NCI-H2029 (cell line): ENCODE data around the gene SLC26A5.
"Not testable (repeated sequence)": the region's sequence is repeated elsewhere in the genome, so short reads cannot be mapped to it uniquely, and the experiment has no call there.

ENCODE experiments used
- DNase-seq: peaks from one replicate; lab custom pipeline; 2025; lab: John Stamatoyannopoulos, UW

Gene SLC26A5

DNA sequence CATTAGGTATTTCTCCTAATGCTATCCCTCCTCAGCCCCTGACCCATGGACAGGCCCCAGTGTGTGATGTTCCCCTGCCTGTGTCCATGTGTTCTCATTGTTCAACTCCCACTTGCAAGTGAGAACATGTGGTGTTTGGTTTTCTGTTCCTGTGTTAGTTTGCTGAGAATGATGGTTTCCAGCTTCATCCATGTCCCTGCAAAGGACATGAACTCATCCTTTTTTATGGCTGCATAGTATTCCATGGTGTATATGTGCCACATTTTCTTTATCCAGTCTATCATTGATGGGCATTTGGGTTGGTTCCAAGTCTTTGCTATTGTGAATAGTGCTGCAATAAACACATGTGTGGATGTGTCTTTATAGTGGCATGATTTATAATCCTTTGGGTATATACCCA, 46.3 kb downstream of the SLC26A5 start:
- not testable (repeated sequence) for DNase-seq

DNA sequence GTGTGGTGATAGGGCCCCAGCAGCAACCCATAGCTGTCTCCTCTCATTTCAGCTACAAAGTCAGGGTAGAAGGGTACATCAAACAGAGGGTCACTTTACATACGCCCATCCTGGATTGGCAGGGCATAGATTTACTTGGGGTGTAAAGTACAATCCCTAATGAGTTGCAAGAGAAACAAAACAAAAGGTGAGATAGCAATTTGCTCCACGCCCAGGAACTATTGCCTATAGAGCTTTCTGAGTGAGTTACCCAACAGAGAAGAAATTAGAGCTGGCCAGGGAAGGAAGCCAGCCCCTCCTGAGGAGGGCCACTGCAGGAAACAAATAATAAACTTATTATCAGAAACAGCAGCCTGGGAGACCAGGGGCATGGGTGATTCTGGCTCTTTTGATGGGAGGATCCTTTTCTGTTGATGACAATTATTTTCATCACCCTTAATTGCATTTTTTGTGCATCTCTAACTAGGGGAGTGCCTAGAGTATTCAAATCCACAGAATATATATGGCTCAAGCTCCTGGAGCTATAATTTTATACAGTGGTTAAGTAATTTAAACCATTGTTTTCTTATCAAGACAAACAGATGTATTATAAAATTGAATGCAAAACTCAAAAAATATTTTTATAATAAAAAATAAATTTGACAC, 47.4 kb downstream of the SLC26A5 start:
- no peak for DNase-seq

DNA sequence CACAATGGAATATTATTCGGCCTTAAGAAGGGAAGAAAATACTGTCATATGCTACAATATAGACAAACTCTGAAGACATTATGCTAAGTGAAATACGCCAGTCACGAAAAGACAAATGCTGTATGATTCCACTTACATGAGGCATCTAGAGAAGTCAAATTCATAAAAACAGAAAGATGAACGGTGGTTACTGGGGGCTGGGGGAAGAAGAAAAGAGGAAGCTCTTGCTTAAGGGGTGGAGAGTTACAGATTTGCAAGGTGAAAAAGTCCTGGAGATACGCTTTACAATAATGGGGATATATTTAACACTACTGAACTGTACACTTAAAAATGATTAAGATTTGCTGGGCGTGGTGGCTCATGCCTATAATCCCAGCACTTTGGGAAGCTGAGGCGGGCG, 49.5 kb downstream of the SLC26A5 start:
- no peak for DNase-seq

DNA sequence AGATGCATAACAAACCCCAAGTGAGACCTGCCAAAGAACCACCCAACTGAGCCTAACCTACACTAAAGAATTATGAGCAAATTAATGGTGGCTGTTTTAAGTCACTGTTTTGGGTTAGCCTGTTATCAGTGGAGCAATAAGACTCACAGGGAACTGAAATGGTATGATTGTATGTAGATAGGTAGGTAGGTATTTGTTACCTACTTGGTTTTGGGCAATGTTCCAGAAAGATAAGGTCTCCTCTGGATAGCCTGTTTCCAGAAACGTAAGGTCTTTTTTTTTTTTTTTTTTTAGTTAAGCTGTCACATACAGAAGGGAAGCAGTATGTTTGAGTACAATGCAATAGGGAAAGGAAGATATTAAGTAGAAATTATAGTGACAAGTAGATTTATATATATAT, 50.9 kb downstream of the SLC26A5 start:
- peak; percentile 27 for DNase-seq

DNA sequence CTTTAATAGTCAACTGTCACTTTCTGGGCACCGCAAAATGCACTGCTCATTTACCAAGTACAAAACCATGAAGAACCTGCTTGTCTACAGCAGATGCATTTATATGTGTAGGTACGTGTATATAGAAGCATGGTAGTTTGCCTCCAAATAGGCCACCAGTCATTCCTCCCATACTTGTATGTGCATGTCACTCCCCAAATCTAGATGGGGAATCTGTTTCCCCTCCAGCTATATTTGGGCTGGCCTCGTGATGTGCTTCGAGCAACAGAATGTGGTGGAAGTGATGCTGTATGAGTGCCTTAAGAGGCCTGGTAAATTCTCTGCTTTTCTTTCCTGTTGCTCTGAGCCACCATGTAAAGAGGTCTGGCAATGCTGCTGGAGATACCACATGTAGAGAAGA, 51.4 kb downstream of the SLC26A5 start:
- no peak for DNase-seq

DNA sequence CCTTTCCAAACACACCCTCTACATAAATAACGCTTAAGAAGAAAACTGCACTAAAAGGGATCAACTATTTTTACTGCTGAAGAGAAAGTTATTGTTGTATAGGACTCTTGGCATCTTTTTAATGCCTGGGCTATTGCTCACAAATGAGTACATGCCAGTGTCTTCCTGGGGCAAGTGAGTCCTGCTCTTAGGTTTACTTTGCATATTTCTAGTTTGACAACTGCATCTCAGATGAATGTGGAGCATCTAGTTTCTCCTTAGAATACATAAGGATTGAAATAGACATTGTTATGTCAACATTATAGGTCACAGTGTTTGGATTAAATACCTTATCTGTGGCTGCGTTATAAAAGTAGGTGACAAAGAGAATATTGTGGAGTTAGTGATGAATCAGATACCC, 54.0 kb downstream of the SLC26A5 start:
- no peak for DNase-seq

DNA sequence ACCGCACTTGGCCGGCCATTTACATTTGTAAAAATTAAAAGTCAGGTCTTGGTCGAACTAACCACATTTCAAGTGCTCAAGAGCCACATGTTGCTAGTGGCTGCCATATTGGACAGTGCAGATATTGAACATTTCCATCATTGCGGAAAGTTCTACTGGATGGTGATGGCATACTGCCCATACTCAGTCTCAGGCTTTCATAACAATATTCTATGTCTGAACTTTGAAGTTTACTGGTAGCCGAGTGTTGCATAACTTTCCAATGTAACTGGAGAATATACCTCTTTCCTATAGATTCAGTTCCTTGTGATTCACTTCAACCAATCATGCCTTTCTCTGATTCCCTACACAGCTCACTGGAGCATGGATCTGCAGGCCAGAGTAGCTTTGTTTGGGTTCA, 54.9 kb downstream of the SLC26A5 start:
- DNase-seq = no peak

DNA sequence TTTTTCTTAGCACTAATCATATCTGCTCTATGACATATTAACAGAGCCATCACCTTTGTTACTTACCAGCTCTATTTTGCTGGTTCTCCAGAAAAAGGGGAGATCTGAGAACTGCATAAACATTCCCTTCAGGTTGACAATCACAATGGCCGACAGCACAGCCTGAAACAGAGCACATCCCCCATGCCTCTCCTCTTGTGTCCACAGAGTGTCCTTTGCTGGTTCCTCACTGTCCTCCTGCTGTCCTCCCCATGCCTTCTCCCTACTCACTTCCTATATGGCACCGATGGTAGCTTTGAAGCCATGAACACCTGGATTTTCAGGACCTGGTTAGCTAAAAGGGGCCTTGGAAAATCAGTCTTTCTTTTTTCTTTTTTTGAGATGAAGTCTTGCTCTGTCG, 56.7 kb downstream of the SLC26A5 start:
- no peak for DNase-seq

DNA sequence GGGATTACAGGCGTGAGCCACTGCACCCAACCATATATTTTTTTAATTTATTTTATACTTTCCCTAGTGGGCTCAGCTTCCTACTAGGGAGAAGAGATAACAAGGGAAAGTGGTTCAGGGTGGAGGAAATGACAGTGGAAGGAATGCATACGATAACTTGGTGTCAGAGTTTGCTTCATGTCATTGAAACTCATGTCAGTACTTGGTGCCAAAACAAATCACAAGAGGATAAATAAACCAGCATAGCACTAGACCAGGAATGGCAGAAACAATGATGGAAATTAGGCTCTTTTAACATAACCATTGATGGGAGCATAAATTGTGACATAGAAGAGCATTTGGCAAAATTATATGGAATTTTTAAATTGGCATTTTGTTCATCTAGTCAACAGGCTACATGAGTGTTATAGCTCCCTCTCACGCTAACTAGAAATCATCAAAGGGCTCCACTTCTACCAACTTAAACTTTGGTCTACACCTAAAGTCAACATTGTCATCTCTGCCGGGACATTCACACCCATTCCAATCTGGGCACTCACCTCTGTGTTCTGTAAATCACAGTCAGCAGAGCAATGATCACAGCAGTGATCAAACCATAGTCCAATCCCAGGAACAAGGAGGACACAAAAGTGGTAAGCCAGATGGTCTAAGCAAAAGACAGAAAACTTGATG, 57.4 kb downstream of the SLC26A5 start:
- no peak for DNase-seq

DNA sequence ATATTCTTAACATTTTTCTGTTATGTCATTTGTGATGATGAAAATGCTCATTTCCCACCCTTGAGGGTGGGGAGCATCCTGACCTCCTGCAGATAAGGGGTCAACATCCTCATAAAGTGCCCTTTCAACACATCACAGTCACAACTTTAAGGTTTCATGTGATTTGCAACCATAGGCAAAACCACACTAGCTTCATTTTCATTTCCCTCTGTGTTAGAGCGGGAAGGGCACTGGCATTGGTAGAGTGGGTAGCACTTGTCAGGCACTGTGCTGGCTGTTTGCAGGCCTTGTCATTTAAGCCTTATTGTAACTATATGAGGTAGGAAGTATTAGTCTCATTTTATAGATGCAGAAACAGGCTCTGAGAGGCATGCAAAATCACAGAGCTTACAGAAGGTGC, 58.8 kb downstream of the SLC26A5 start:
- DNase-seq = no peak

DNA sequence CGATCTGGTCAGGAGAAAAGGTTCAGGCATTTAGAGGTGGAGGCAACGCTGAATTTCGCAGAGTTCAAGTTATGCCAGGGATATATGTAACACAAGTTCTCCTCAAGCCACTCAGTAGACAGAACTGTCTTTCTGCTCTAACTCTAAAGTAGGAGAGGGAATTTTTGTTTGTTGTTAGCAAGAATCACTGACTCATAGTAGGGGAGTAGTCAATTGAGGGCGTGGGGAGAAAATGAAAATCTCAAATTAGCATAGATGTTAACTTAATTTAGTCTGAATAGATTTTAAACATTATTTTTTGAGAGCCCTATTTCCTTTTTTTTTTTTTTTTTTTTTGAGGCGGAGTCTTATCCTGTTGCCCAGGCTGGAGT, 64.0 kb downstream of the SLC26A5 start:
- DNase-seq = no peak

DNA sequence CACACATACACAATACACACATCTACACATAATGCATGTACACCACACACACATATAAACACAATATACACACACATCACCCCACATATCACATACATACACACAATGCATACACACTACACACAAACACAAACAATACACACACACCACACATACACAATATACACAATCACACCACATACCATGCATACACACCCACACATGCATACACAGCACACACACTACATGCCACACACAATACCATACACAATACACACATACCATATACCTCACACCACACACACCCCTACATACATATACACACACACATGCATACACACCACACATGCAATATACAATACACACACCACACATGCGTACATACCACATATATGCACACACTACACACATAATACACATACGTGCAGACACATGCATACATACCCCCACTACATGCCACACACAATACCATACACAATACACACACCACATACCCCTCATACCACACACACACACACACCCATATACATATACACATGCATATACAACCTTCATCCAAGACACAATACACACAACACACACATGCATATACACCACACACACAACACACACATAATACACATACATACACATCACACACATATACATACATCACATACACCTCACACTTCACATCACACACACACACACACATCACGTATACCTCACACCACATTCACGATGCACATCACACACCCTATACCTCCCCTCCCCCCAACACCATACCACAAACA, 64.6 kb downstream of the SLC26A5 start:
- DNase-seq = no peak

DNA sequence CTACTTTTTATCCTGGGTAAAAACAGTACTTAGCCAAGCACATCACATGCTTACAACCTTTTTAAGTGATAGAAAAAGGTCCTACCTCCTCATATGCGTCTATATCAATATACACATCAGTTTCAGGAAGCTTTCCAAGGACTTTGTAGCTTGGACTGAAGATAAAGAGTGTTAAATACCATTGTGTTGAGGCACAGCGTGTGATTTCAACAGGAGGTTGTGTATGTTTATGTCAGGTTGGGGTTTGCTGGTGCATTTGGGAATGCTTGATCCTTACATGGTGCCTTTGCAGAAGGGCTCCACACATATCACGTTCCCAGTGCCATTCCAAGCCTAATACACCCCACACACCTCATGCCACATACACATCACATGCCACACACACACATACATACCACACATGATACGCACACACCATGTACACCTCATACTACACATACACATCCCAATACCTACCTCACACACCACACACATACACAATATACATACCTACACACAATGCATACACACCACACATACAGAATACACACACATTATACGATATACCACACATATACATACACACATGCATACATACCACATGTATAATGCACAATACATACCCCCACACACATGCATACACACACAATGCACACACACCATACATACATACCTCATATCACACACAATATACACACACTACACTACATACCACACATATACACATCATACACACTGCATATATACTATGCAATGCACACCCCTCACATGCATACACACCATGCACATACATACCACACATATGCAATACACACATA, 65.4 kb downstream of the SLC26A5 start:
- DNase-seq = no peak

DNA sequence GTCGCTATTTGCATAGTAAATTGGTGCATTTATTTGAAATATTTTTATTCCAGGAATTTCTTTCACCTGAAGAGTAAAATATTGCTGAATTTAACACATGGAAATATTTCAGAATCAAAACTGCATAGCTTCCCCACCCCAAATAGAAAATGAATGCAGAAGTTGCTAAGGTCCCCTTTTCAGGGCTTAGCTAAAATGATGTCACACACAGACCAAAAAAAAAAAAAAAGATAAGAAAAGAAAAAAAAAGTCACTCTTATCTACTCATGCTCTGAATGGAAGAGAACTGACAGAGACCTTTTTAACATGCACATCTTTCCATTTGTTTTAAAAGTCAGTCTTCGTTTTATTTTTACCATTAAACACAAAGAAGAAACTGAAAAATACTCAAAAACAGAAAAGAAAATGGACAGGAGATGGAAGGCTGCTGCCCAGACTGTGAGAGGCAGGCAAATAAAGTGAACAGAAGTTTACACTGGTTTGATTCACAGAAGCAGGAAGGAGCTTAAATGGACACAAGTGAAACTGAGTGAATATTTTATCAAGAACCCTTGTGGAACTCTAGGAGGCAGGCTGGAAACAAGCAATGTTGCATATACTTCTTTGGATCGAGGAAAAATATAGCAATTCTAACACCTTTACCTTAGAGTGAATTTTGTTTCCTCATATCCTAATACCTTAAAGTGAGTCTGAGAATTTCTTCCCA, 66.6 kb downstream of the SLC26A5 start:
- no peak for DNase-seq

DNA sequence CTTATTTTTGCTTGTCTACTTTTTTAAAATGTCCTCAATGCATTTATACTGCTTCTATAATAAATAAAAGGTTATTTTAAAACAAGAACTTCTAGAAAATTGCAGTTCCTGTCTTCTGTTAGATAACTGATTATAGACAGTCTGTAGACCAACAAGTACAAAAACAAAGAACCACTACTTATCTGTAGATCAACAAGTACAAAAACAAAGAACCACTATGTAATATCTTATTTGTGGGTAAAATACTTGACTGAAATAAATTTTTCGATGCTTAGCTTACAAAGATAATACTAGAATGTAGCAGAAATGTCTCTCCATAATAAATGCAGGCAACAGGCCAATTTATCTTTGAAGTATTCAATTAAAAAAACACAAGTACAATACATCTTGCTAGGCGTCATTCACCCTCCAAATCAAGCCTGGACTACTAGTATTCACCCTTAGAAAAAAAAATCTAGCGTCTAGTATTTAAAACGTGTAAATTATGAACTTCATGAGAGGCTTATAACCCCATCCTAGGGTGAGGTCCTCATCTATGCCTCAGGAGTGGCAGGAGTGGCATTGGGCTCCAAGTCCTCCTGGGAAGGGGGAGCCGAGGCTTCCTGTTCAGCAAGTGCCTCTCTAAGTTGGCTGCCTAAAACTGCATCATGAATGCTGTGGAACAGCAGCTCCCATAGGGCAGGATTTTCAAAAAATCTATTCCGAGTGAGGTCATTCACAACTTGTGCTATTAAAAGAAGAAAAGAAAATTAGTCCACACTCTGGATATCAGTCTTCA, 72.0 kb downstream of the SLC26A5 start:
- DNase-seq = no peak

DNA sequence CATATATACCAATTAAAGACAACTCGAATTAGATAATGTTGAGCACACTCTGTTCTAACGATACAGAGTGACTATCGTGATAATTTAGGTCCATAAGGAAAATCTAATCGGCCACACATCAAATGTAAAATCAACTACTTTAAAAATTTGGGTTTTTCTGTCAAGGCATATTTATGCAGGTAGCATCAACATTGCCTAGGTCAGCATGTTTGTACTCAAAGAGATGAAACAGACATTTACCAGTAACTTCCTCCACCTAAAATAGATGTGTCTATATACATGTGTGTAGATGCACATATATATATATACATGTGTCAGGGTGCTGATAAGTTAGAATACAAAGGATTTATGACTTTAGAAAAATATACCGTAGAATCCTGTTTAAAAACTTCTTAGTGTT, 76.6 kb downstream of the SLC26A5 start:
- no peak for DNase-seq

DNA sequence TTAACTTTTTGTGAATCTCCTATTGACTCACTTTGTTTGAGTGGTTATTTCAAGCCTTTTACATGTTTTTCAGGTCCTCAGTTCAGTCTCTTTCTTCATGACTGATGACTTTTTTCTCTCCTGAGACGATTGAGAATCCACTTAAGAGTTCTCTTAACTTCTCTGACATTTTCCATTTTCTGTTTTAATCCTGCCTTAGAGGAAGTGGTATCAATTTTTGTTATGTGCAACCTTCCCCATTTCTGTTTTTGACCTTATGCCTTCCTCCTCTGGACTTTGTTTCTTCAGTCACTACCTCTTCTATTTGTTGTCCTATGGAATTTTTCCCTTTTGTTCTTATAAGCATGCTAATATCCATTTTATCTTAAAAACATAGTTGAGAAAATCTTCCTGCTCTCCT, 96.2 kb downstream of the SLC26A5 start:
- no peak for DNase-seq

DNA sequence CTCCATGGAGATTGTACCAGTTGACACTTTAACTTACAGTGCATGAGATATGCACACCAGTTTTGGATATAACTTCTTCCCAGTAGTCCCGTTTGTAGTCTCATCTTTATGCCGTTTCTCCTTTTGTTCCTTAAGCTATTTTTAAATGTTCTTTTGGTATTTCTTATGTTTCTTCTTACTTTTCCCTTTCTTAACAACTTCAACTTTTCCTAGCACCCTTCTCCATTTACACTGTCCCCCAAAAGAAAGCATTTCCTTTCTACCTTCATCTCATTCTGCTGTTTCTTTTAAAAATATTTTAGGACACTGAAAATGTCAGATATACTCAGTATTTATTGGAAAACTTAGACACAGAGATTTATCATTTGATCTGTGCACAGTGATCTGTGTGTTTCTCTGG, 97.0 kb downstream of the SLC26A5 start:
- DNase-seq = no peak

DNA sequence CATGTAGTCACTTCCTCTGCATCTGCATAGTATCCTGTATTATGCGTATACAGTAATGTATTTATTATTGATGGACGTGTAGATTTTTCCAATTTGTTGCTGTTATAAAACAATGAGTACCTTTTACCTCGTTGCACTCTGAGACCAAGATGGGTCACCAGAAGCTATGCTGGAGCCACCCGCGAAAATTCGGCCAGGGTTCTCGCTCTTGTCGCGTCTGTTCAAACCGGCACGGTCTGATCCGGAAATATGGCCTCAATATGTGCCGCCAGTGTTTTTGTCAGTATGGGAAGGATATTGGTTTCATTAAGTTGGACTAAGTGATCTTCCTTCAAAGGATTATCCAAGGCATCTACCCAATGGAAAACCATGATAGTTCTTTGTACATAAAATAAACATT, 97.6 kb downstream of the SLC26A5 start:
- no peak for DNase-seq

DNA sequence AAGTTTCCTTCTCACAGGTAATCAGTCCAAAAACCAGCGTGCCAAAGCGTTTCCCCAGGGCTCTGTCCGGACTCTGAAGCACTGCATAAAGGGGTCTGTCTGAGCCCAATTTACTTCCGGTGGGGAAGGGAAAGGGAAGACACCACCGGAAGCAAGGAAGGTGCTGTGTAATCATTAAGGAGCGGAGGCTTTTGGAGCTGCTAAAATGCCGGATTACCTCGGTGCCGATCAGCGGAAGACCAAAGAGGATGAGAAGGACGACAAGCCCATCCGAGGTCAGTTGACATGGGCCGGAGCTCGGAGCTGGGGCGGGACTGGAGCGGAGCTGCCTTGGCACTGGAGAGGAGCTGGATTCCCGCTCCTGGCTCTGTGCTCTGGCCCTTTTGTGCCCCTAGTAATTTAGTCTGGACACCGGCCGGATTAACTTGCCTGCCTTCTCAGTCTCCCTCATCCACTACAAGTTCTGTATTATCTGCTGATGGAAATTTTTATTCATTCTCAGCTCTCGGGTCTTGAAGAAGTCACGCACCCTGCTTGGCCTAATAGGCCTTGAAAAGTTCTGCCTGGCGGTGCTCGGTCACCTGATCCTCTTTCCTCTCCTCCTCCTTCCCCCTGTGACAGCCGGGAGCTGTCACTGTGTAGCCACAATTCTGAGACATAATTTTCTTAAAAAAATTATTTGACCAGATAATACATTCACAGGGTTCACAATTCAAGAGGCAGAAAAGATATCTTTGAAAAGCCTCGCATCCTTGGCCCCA, 98.3 kb downstream of the SLC26A5 start, which contains the start of gene PSMC2:
PSMC2 (plus strand) TSS at position 137 of the 761 bp plus-strand sequence; CDS start at position 206, 69 bp downstream.
- DNase-seq = peak; percentile 83
